ENCODE data around the gene RFC3.

Gene RFC3

DNA sequence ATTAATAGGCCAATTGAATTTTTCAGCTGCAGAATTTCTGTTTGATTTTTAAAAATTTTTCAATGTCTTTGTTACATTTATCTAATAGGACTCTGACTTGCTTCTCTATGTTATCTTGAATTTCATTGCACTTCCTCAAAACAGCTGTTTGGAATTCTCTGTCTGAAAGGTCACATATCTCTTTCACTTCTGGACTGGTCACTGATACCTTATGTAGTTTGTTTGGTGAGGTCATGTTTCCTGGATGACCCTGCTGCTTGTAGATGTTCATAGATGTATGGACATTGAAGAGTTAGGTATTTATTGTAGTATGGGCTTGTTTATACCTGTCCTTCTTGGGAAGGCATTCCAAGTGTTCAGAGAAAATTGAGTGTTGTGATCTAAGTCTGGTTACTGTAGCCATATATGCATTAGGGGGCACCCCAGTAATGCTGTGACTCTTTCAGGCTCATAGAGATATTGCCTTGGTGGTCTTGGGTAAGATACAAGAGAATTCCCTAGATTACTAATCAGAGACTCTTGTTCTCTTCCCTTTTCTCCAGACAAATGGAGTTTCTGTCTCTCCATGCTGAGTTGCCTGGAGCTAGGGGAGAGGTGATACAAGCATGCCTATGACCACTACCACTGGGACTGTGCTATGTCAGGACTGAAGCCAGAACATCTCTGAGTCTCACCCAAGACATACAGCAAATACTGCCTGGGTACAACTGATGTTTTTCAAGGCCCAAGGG, 27.8 kb downstream of the RFC3 start:
- TF ChIP-seq FOXP2 (optimal IDR thresholded peaks at IDR 0.05; ENCODE audit: borderline replicate concordance, extremely low read depth, extremely low read length, insufficient read depth): no peak
- TF ChIP-seq TAF1 (IDR thresholded peaks at IDR 0.05; ENCODE audit: borderline replicate concordance, insufficient read depth, low read length): no peak
- no peak for TF ChIP-seq SIN3A (IDR thresholded peaks at IDR 0.05; ENCODE audit: borderline replicate concordance, insufficient read depth, low read length)
- TF ChIP-seq, protein P1, sequence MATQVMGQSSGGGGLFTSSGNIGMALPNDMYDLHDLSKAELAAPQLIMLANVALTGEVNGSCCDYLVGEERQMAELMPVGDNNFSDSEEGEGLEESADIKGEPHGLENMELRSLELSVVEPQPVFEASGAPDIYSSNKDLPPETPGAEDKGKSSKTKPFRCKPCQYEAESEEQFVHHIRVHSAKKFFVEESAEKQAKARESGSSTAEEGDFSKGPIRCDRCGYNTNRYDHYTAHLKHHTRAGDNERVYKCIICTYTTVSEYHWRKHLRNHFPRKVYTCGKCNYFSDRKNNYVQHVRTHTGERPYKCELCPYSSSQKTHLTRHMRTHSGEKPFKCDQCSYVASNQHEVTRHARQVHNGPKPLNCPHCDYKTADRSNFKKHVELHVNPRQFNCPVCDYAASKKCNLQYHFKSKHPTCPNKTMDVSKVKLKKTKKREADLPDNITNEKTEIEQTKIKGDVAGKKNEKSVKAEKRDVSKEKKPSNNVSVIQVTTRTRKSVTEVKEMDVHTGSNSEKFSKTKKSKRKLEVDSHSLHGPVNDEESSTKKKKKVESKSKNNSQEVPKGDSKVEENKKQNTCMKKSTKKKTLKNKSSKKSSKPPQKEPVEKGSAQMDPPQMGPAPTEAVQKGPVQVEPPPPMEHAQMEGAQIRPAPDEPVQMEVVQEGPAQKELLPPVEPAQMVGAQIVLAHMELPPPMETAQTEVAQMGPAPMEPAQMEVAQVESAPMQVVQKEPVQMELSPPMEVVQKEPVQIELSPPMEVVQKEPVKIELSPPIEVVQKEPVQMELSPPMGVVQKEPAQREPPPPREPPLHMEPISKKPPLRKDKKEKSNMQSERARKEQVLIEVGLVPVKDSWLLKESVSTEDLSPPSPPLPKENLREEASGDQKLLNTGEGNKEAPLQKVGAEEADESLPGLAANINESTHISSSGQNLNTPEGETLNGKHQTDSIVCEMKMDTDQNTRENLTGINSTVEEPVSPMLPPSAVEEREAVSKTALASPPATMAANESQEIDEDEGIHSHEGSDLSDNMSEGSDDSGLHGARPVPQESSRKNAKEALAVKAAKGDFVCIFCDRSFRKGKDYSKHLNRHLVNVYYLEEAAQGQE (IDR thresholded peaks at IDR 0.05; ENCODE audit: insufficient read depth in 1 of 2, low read depth in 2 of 2, low read length in 2 of 2): no peak
- no peak for TF ChIP-seq POLR2AphosphoS5 (IDR thresholded peaks at IDR 0.05; ENCODE audit: low read depth, low read length)

DNA sequence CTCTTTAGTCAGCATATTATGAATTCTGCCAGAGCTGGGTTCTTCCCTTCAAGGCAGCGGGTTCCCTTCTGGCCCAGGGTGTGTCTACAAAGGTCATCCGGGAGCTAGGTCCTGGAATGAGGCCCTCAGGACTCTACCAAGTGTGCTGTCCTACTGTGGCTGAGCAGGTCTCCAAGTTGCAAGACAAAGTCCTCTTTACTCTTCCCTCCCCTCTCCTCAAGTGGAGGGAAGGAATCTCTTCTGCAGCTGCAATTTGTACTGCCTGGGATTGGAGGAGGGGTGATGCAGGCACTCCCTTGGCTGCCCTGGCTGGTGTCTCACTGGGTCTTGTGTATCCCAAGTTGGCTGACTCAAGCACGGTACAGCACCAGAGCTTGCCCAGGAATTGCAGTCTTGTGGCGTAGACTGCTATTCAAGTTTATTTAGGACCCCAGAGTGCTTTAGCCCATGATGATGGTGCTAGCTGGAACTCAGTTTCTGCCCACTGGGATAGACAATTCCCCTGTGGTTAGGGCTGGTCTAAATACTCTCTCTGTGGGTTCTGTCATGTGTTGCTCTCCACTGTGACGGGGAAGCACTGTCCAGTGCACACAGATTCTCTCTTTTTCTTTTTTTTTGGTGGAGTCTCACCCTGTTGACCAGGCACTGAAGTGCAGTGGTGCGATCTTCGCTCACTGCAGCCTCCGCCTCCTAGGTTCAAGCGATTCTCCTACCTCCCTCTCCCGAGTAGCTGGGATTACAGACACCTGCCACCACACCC, 28.5 kb downstream of the RFC3 start:
- TF ChIP-seq POLR2AphosphoS5 (IDR thresholded peaks at IDR 0.05; ENCODE audit: low read depth, low read length) (no peak), SIN3A (IDR thresholded peaks at IDR 0.05; ENCODE audit: borderline replicate concordance, insufficient read depth, low read length) (no peak), TAF1 (IDR thresholded peaks at IDR 0.05; ENCODE audit: borderline replicate concordance, insufficient read depth, low read length) (no peak), FOXP2 (optimal IDR thresholded peaks at IDR 0.05; ENCODE audit: borderline replicate concordance, extremely low read depth, extremely low read length, insufficient read depth) (no peak)
- TF ChIP-seq, protein P1 (IDR thresholded peaks at IDR 0.05; ENCODE audit: insufficient read depth in 1 of 2, low read depth in 2 of 2, low read length in 2 of 2): no peak

DNA sequence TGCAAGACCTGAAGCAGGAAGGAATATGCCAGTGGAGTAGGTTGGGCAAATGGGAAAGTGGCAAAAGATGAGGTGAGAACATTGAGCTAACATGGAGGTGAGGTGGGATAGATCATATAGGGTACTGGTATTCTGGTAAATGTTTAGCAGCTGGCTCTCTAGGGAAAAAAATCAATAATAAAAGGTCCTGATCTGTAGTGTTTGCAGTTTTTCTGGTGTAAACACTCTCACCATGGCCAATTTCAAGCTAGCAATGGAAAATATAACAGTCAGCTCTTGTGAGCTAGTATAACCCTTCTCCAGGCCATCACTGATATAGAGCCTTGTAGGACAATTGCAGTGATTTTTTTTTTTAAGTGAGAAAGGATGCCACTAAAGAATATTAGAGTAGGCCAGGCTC, 31.3 kb downstream of the RFC3 start:
- TF ChIP-seq FOXP2 (optimal IDR thresholded peaks at IDR 0.05; ENCODE audit: borderline replicate concordance, extremely low read depth, extremely low read length, insufficient read depth): no peak
- TF ChIP-seq, protein P1 (IDR thresholded peaks at IDR 0.05; ENCODE audit: insufficient read depth in 1 of 2, low read depth in 2 of 2, low read length in 2 of 2): no peak
- no peak for TF ChIP-seq POLR2AphosphoS5 (IDR thresholded peaks at IDR 0.05; ENCODE audit: low read depth, low read length)
- TF ChIP-seq SIN3A (IDR thresholded peaks at IDR 0.05; ENCODE audit: borderline replicate concordance, insufficient read depth, low read length): no peak
- TF ChIP-seq TAF1 (IDR thresholded peaks at IDR 0.05; ENCODE audit: borderline replicate concordance, insufficient read depth, low read length): no peak

DNA sequence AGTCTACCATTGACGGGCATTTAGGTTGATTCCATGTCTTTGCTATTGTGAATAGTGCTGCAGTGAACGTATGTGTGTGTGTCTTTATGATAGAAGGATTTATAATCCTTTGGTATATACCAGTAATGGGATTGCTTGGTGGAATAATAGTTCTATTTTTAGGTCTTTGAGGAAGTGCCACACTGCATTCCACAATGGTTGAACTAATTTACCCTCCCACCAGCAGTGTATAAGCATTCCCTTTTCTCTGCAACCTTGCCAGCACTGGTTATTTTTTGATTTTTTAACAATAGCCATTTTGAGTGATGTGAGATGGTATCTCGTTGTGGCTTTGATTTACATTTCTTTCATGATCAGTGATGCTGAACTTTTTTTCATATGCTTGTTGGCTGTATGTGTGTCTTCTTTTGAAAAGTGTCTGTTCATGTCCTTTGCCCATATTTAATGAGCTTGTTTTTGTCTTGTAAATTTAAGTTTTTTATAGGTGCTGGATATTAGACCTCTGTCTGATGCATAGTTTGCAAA, 37.5 kb downstream of the RFC3 start:
- no peak for TF ChIP-seq SIN3A (IDR thresholded peaks at IDR 0.05; ENCODE audit: borderline replicate concordance, insufficient read depth, low read length)
- no peak for TF ChIP-seq TAF1 (IDR thresholded peaks at IDR 0.05; ENCODE audit: borderline replicate concordance, insufficient read depth, low read length)
- TF ChIP-seq FOXP2 (optimal IDR thresholded peaks at IDR 0.05; ENCODE audit: borderline replicate concordance, extremely low read depth, extremely low read length, insufficient read depth): no peak
- TF ChIP-seq, protein P1 (IDR thresholded peaks at IDR 0.05; ENCODE audit: insufficient read depth in 1 of 2, low read depth in 2 of 2, low read length in 2 of 2): no peak
- no peak for TF ChIP-seq POLR2AphosphoS5 (IDR thresholded peaks at IDR 0.05; ENCODE audit: low read depth, low read length)
